ENCODE results near the gene MAP4K5. TPM values are rescaled to one million over a fixed set of nuclear protein-coding genes. Genes with fewer than 3 reads are reported as not detected.
"Not testable (repeated sequence)": the region's sequence is repeated elsewhere in the genome, so short reads cannot be mapped to it uniquely, and the experiment has no call there.

The MAP4K5 gene
- total RNA-seq, 1 donor from 2014 or later, result 52.8 TPM

DNA sequence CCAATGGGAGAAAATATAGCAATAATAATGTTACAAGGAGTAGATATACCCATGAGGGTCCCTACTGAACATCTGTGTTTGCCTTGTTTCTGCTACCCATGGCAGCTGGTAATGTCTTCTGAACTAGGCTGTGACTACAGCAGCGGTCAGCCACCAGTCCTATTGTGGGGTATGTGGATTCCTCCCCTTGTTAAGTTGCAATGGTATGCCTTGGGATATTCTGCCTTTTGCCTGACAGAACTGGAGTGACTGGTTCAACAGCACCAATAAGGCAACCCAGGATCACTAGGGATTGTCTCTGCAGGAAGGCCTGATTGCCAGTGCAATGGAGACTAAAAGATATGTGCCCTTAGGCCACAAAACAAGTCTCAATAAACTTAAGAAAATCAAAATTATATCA, 17.9 kb upstream of the MAP4K5 start:
- no peak overlapping the region for H3K27ac ChIP-seq
- H3K27me3 ChIP-seq (ENCODE audit: low read depth), result no peaks in the 10 kb centered on the region
- intact Hi-C loops (cut with DNase I), result no loop called here
- TF ChIP-seq, protein P1, sequence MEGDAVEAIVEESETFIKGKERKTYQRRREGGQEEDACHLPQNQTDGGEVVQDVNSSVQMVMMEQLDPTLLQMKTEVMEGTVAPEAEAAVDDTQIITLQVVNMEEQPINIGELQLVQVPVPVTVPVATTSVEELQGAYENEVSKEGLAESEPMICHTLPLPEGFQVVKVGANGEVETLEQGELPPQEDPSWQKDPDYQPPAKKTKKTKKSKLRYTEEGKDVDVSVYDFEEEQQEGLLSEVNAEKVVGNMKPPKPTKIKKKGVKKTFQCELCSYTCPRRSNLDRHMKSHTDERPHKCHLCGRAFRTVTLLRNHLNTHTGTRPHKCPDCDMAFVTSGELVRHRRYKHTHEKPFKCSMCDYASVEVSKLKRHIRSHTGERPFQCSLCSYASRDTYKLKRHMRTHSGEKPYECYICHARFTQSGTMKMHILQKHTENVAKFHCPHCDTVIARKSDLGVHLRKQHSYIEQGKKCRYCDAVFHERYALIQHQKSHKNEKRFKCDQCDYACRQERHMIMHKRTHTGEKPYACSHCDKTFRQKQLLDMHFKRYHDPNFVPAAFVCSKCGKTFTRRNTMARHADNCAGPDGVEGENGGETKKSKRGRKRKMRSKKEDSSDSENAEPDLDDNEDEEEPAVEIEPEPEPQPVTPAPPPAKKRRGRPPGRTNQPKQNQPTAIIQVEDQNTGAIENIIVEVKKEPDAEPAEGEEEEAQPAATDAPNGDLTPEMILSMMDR (IDR thresholded peaks at IDR 0.05), result no peak
- no peaks in the 10 kb centered on the region for H3K36me3 ChIP-seq
- no peak overlapping the region for H3K4me3 ChIP-seq
- ATAC-seq (no peak), DNase-seq (no peak)
- H3K4me1 ChIP-seq, result no peaks in the 10 kb centered on the region
- H3K9me3 ChIP-seq, result no peaks in the 10 kb centered on the region

DNA sequence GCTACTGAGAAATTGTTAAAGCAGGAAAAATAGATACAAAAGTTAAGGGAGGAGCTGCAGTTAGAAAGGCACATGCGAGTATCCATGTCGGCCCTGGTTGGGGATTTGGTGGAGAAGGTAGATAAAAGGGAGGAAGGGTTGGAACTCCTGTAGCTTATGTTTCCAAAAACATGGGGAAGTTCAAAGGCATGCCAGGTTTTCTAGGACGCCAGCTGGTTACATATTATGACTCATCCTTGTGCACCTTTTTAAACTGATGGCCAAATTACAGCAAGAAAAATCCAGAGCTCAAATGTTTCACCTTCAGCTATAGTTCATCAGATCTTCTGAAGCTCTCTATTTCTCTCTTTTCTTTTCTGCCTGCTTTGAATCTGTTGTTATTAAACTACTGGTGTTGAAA, 13.2 kb upstream of the MAP4K5 start:
- Histone ChIP-seq H3K9me3 (no peaks in the 10 kb centered on the region), H3K36me3 (no peaks in the 10 kb centered on the region), H3K27ac (no peak overlapping the region), H3K4me3 (no peak overlapping the region), H3K27me3 (ENCODE audit: low read depth) (no peaks in the 10 kb centered on the region), H3K4me1 (no peaks in the 10 kb centered on the region)
- ATAC-seq, result no peak
- TF ChIP-seq, protein P1 (IDR thresholded peaks at IDR 0.05), result no peak
- DNase-seq, result no peak
- intact Hi-C loops (cut with DNase I), result no loop called here

DNA sequence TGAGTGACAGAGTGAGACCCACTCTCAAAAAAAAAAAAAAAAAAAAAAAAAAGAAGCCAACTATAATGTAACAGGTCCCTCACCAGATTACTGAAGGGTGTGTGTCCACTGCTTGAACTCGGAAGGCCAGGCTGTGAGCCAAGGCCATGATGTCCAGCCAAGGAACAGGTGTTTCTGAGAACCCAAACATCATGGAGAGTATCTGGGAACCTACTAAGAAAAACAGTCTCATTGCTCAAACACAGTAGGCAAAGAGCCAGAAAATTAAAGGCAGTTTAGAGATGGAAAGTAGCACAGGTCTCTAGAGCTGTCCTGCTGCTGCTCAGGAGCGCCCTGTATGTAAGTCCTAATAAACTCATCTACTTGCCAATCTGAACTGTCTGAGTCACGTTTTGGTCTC, 12.5 kb upstream of the MAP4K5 start:
- no peaks in the 10 kb centered on the region for H3K36me3 ChIP-seq
- DNase-seq (peak; percentile 53), ATAC-seq (peak; percentile 45 to 60)
- intact Hi-C loops (cut with DNase I), result no loop called here
- TF ChIP-seq, protein P1 (IDR thresholded peaks at IDR 0.05), result no peak
- H3K4me1 ChIP-seq, result no peaks in the 10 kb centered on the region
- no peak overlapping the region for H3K4me3 ChIP-seq
- H3K27ac ChIP-seq, result no peak overlapping the region
- no peaks in the 10 kb centered on the region for H3K9me3 ChIP-seq
- H3K27me3 ChIP-seq (ENCODE audit: low read depth), result no peaks in the 10 kb centered on the region

DNA sequence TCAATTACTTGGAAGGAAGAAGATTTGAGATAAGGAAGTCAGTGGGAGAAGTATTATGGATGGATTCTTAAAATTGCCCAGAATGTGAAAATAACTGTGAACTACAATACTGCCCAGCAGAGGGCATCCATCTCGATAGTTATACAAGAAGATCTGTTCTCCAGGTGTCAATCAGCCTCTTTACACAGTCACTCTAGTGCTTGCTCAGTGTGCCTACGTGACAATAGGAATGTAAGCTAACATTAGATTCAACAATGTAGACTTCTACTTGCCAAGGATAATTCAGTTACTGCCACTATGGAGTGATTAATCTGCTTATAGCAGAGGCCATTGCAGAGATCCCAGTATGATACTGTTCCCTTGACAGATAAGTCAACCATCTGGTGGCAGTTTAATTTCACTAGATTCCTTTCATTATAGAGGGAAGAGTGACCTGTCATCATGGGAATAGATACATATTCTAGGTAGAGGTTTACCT, 10.6 kb upstream of the MAP4K5 start:
- Histone ChIP-seq H3K4me1 (no peaks in the 10 kb centered on the region), H3K9me3 (no peaks in the 10 kb centered on the region), H3K27me3 (ENCODE audit: low read depth) (no peaks in the 10 kb centered on the region), H3K27ac (no peak overlapping the region), H3K4me3 (no peak overlapping the region), H3K36me3 (no peaks in the 10 kb centered on the region)
- DNase-seq, result no peak
- intact Hi-C loops (cut with DNase I), result no loop called here
- peak; percentile 89 to 90 for ATAC-seq
- TF ChIP-seq, protein P1 (IDR thresholded peaks at IDR 0.05), result peak; percentile 60

DNA sequence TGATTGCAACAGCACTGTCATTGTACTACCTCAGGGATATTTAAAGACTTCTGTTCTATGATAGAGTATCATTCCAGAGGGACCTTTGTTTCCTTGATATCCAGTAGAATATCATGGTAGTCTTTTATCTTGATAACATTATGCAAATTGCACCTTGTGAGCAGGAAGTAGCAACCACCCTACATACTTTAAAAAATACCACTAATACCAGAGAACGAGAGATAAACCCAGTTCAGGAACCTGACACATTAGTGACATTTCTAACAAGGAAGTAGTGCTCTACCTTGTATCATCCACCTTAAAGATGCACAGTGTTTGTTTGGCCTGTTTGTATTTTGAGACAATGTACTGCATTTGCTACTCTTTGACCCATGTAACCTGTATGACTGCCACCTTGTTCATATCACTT, 8.8 kb upstream of the MAP4K5 start:
- no peak overlapping the region for H3K27ac ChIP-seq
- intact Hi-C loops (cut with DNase I), result no loop called here
- no peak for ATAC-seq
- TF ChIP-seq, protein P1 (IDR thresholded peaks at IDR 0.05), result no peak
- H3K27me3 ChIP-seq (ENCODE audit: low read depth), result no peaks in the 10 kb centered on the region
- no peaks in the 10 kb centered on the region for H3K9me3 ChIP-seq
- DNase-seq, result no peak
- no peak overlapping the region for H3K4me3 ChIP-seq
- no peaks in the 10 kb centered on the region for H3K4me1 ChIP-seq
- H3K36me3 ChIP-seq, result no peaks in the 10 kb centered on the region

DNA sequence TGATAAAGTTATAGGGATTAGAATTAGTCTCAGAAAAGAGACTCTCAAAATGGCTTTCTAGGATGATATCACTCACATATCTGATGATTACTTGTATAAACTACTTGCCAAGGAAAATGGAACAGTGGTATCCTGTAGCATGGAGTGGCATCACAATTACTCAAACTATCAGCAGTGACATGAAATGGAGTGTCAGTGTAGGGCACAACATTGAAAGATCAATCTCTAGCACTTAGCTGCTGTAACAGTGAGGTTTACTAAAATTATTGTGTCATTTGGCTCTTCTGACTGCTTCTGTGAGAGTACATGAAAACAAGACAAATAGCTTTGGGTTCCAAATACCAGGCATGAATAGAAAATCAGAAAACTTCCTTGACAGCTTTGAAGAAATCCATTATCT, 6.7 kb upstream of the MAP4K5 start:
- Histone ChIP-seq H3K9me3 (no peaks in the 10 kb centered on the region), H3K27ac (no peak overlapping the region), H3K36me3 (no peaks in the 10 kb centered on the region), H3K4me3 (no peak overlapping the region), H3K4me1 (peaks cover under 1% of the 10 kb centered on the region), H3K27me3 (ENCODE audit: low read depth) (no peaks in the 10 kb centered on the region)
- ATAC-seq (no peak), DNase-seq (no peak)
- intact Hi-C loops (cut with DNase I), result no loop called here
- TF ChIP-seq, protein P1 (IDR thresholded peaks at IDR 0.05), result no peak

DNA sequence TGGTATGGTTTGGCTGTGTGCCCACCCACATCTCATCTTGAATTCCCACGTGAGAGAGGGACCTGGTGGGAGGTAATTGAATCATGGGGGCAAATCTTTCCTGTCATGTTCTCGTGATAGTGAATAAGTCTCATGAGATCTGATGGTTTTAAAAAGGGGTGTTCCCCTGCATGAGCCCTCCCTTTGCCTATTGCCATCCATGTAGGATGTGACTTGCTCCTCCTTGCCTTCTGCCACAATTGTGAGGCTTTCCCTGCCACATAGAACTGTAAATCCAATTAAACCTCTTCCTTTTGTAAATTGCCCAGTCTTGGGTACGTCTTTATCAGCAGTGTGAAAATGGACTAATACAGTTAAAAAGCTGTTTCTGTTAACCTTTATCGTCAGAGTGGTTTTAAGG, 5.7 kb upstream of the MAP4K5 start:
- DNase-seq; H3K27me3 ChIP-seq (ENCODE audit: low read depth); H3K4me3 ChIP-seq; ATAC-seq; H3K36me3 ChIP-seq; intact Hi-C loops (cut with DNase I); H3K27ac ChIP-seq; H3K9me3 ChIP-seq: not testable (repeated sequence)
- H3K4me1 ChIP-seq, result peaks cover 11% of the 10 kb centered on the region

Data from lower lobe of right lung (tissue), 2 donors.